Hematopoietic multipotent progenitor cell treated with erythropoietin and hydrocortisone succinate and interleukin-3 and kit ligand, for 17 days (in vitro differentiated cells): ENCODE data around the gene STK33.

ENCODE experiments used
- DNase-seq: peaks from one replicate; pipeline ENCODE4 v3.0.0-alpha.2; 2015; ENCODE audit warnings: low spot score

STK33 gene

DNA sequence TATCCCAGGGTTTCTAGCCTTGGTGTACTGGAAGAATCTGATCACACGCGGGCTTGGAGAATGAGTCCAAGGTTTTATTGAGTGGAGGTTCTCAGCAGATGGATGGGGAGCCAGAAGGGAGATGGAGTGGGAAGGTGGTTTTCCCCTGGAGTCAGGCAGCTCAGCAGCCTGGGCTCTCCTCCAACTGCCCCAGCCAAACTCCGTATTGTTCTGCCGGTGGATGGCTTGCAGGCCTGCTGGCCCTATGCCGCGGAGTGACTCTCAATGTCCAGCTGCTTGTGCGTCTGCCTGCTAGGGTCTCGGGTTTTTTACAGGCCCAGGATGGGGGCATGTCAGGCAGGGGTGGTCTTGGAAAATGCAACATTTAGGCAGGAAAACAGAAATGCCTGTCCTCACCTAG is 168.0 kb downstream of the STK33 start:
- DNase-seq: no peak

DNA sequence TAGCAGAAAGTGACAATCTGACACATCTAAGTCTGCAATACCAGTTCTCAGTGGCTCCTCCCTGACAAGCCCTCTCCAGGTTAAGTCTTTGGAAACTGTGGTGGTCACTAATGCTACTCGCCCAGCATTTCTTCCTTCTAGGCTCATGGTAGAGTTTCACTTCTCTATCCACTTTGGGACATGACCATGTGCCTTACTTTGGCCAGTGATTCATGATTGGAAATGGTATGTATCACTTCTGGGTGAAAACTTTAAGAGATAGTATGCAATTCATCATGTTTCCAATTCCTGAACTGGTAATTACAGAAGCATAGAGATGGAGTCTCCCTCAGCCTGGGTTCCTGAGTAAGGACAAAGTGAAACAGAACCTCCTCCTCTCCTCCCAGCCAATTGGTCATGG is 178.8 kb downstream of the STK33 start:
- DNase-seq: no peak

DNA sequence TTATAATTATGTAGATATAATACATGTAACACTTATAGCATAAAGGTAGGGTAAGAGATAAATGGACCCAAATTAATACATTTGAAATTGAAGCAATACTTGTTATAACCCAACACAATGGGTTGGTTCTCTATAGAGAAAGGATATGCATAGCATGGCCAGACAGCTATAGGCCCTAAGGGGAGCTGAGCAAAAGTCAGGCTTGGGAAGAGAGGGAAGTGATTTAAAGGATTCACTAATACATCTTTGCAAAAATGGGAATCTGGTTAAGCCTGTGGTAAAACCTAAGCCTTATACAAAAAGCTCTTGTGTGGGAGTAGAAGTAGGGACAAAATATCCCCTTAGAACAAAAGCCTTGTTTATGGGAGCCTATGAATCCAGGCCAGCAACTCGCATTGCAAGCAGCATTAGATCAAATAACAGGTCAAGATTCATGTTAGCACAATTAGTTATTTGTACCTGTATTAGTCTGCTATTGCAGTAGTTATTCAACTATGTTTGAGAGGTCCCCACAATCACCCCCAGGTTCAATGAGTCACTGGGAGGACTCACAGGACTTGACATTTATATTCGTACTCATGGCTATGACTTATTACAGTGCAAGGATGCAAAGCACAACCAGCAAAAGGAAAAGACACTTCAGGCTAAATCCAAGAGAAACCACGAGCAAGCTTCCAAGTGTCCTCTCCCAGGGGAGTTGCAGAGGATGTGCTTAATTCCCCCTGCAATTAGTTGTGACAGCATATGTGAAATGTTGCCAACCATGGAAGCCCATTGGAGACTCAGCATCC is 185.7 kb downstream of the STK33 start:
- DNase-seq: no peak

DNA sequence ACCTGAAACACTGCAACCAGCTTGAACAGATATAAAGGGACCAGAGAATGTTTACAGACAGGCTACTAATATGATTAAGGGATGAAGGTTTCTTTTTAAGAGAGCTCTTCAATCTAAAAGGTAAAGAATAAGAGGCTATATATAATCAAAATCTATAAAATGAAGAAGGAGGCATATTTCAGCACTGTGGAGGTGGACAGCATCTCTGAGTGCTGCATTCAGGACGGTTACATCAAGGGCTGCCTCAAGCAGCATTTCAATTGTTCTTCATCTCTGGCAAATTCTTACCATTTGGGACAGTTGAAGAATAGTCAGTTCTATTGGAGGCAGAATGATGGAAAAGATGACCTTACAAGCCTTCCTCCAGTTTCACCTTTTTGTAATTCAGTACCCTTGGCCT is 190.7 kb downstream of the STK33 start:
- no peak for DNase-seq

DNA sequence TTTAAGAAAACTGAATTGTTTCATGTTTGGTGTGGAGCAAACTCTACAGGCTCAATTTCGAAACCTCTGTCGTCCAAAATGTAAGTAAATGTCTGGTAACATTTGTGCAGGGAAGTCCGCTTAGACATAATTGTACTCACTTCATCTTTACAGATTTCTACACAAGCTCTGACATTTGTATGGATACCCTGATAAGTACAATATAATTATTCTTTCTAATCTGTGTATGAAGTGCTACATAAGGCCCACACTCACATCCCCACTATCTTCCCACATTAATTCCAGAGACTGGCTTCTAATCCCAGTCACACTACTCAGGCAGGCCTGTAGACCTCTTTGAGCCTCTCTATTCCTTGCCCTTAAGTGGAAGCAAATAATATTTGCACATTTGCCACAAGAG is 201.1 kb downstream of the STK33 start:
- DNase-seq: no peak

DNA sequence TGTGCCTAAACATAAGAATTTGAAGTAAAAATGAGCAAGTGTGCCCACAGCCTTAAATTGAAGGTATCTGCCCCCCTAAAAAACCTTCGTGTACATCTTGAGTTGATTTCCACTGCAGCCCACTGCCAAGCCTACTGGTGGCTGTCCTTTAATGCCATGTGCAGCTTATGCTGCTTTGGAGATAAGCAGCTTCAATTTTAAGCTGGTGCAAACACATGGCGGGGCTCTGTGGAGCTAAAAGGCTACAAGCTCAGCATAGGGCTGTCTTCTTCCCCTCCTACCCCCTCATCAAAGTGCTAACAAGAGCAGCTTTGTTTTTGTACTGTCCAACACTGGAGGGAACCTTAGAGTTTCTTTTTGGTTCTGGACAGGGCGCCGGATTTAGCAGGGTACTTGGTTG is 201.9 kb downstream of the STK33 start:
- DNase-seq: no peak

DNA sequence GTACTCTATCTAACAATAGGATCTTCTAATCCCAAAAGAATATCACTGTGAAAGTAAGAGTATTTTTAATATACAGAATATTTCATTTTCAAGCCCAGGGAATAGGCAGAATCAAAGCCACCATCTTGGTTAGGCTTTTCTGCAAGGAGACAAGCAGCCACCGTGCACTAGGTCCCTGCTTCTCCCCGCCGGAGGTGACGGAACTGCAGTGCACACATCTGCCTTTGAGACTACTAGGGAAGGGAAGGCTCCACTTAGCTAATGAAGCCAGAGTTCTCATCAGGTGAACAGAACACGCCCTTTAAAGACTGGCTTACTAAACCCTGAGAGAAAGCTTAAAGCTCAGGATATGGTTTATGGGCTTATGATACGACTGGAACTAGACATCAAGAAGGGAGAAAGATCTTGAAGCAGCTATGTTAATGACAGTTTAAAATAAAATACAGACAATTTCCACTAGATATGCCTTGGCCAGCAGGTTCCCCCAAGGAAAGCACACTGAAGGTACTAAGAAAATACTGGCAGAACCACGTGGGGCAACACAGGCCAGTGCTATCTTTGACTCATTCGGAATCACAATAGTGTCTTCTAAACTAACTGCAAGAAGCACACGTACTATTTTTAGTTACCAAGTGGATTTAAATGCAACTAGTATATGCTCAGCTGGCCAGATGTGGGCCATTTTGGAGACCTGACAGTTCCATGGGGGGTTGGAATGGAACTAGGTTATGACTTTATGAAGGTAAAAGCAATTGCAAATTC is 203.0 kb downstream of the STK33 start:
- DNase-seq: no peak

DNA sequence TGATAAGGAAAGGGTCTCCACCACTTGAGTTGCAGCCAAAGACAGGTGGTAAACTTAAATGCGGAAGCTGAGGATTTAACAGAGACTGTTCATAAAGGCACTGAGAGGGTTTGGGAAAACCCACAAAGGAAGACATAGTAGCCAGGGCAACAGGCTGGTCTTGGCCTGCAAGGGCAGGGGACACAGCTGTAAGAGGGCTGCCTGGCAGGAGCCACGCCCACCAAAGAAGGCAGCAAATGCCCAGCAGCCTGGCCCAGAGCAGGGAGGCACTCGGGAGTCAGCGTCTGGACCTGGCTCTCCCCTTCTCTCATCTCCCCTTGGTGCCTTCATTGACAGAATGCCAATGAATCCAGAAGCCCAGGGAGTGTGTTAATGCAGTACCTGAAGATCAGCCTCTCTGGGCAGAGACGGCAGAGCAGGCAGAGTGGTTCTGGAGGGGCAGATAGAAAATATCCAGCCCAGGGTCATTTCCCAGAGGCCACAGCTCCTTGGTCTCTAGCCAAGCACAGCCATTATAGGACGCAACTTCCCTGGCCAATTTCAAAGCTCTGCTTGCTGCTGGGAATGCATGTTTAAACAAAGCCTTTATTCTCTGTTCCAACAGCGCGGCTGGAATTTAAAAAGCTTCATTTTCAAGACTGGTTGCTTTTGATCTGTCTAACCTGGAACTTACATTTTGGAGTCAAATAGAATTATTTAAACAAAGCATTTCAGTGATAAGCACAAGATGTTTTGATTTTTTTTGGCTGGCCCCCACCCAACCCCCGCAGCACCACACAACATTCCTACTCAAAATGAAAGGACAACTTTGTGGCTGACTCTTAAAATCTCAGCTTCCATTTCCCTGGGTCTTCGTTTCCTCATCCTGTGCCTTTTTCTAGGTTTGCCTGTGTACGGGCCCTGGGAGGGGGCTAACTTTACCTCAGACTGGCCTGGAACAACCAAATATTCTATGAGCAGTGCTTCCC is 204.7 kb downstream of the STK33 start:
- no peak for DNase-seq

DNA sequence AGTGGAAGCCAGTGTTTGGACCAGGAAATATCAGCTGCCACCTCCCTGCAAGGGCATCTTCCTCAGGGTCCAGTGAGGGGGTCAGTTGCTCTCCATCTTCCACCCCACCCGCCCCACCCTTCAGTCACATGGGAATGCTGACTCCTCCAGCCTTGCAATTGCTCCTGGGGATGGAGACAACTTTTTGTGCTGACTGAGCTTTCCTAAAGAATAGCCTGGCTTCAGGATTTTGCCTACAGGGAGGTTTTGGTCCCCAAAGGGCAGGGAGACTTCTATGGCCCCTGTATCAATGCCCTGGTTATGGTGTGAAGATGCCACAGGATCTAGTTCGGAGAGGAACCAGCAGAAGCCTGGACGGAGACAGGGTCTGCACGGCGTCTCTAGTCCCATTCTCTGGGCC is 206.3 kb downstream of the STK33 start:
- DNase-seq: no peak

DNA sequence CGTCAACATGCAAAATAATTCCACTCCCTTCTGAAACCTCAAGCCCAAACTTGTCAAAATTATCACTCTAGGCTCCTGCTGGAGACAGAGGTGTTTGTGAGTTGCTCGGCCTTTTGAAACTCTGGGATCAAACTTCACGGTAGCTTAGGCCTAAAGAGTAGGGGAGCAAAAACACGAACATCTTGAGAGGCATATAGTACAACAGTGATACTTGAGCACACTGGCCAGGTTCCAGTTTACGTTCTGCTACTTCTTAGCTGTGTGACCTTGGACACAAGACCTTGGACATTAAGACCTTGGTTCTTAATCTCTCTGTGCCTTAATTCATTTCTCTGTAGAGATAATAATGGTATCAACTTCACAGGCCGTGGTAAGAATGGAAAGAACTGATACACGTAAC is 206.9 kb downstream of the STK33 start:
- DNase-seq: no peak

DNA sequence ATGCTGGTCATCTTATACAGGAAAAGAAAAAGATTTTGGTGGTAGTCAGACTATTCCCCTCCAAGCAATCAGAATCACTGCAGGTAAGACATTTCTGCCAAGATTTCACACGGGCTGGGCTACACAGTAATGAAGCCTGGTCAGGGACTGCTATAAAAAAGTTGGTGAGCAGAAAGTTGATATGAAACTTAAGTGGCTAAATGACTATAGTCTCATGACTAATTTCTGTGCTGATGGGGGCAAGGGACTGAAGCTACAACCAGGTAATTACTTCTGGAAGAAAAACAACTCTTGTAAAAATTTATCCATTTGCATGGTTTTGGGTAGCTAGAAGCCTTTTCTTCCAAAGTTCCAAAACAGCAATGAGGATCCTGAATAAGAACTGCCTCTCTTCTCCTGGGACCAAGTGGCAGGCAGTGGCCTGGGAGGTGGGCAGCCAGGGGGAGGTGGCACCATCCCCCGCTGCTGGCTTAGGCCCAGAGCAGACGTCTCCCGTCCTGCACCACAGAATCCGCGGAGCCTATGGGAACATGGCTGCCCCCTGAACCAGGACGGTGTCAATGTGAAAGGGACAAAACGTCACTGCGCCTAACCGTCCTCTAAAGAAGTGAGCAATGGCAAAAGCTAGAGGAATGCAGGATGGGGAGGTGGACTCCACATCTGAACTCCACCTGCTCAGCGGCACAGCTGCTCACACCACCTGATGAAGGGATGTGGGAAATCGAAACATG is 207.7 kb downstream of the STK33 start:
- DNase-seq: no peak

DNA sequence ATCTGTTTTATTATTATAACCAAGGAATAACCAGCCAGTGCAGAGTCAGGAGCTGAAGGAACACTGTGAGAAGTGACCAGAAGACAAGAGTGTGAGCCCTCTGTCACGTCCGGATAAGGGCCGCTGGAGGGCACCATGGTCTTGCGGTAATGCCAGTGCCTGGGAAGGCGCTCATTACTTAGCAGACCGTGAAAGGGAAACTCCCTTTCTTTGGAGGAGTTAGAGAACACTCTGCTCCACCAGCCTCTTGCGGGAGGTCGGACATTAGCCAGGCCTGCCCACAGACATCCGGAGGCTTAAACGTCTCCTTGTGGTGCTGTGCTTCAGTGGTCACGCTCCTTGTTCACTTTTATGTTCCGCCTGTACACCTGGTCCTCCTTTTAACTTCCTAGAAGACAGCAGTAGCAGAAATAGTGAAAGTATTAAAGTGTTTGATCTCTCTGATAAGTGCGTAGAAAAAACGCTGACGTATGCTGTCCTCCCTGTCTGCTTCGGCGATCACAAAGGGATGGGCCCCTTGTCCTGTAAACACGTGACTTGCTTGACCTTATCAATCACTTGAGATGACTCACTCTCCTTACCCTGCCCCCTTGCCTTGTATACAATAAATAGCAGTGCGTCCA is 209.7 kb downstream of the STK33 start:
- no peak for DNase-seq

DNA sequence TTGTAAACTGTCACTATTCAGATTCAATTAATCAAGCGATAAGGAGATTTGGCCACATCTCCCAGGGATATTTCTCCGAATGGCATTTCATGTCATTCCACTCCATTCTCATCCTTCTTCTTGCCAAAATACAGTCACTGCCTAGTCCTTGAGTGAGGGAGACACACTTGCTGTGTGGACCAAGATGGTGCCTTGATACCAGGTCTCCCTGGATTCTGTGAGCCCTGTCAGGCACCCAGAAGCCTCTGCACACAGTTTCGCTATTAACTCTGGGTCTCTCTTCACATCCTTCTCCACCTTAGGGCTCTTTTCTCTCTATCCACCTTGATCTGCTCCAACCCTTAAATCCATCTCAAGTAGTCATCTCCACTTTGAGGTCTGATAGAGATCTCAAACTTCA is 210.4 kb downstream of the STK33 start:
- DNase-seq: no peak

DNA sequence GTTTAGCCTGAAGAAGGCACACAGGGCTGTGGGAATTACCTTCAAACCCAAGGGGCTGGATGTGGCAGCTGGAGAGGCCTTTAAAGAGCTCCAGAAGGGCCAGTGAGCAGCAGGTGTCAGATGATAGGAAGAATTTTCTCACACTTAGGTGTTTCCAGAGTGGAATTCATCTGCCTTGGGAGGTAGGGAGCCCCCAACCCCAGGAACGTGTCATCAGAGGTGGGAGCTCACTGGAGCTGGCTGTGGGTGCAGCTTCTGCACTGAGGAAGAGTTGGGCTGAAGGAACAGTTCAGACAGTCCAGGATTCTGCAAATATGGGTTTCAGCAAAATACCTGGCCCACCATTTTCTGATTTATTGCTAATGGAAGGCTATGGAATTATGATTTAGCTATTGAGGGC is 210.8 kb downstream of the STK33 start:
- no peak for DNase-seq

DNA sequence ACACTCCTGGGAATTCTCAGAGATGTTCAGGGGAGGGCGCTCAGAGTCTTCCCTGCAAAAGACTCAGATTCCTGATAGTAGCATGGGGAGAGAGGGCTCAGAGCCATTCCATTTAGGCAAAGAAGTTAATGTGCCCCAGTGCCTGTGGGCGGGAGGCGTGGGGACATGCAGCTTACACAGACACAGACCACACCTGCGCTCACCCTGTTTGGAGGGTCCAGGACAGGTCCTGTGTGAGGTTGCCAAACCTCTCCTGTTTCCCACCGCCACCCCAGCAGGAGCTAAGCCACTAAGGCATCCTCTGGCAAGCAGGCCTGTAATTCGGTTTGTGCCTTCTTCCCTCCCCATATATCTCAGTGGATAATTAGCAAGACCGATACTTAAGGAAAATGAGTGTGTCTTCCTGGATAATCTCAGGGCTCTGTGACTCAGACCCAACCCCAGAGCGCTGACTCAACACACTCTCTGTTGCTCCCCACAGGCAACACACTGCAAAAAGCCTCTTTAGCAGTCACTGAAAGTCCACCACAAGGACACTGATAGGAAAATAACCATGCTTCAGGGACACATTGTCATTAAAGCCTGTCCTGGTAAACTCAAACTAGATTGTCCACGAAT is 211.5 kb downstream of the STK33 start:
- no peak for DNase-seq

DNA sequence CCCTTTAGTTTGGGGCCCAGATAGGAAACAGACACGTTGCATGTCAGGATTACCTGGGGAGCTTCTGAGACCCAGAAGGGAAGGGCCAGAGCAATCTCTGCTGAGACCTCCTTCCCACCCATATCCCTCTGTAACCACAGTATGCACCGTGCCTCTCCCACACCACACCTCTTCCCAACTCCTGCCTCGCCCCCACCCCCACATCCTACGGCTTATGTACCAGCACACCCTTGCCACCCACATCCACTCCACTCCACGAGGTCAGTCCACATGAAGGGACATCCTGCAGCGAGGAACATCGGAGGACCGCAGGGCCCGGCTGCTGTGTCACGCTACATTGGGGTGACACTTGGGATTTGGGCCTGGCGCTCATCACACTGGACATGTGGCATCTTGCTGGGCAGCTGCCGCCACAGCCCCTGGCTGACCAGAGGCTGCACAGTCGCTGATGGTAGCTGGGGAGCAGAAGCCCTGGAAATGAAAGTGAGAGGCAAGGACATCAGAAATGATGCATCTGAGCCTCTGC is 212.1 kb downstream of the STK33 start:
- no peak for DNase-seq

DNA sequence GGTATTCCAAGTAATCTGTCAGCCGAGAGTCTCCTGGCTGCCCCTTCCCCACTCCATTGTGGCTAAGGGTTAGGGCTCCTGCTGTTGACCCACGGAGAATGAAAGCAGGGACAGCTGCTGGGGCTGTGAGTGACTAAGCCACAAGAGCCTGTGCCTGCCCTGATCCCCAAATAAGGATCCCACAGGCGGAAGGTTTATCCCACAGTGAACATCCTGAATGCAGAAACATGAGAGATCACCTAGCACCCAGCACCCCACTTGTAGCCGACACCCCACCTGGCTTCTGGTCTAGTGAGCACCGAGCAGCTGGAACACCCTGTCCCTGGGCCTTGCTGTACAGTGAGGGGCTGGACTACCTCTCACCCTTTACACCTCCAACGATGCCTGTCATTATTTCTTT is 212.7 kb downstream of the STK33 start:
- DNase-seq: no peak

DNA sequence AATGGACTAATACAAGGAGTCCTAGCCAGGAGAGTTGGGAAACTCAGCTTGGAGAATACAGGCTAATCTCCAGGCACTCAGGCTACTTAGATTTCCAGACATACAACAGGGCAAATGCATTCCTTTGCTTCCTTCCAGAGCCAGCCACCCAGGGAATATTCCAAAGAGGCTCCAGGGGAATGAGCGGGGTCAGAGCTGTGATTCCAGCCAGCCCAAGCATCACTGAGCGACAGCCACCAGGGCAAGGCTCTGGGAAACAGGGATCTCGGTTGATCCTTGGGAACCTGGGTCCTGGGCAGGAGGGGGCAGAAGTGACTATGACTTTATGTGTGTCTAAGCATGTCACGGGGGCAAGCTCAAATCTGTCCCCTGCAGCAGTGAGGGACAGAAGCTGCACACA is 218.1 kb downstream of the STK33 start:
- no peak for DNase-seq

DNA sequence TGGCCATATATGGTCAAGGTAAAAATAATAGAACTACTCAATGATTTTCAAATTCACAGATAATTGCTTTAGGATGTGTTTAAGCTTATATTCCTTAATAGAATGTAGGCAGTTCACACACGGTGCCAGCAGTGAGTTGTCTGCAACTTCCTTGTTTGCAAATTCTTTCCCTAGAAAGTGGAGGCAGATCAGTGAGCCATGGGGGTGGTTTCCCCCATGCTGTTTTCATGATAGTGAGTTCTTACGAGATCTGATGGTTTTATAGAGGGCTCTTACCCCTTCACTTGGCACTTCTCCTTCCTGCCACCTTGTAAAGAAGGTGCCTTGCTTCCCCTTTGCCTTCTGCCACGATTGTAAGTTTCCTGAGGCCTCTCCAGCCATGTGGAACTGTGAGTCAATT is 218.6 kb downstream of the STK33 start:
- no peak for DNase-seq

DNA sequence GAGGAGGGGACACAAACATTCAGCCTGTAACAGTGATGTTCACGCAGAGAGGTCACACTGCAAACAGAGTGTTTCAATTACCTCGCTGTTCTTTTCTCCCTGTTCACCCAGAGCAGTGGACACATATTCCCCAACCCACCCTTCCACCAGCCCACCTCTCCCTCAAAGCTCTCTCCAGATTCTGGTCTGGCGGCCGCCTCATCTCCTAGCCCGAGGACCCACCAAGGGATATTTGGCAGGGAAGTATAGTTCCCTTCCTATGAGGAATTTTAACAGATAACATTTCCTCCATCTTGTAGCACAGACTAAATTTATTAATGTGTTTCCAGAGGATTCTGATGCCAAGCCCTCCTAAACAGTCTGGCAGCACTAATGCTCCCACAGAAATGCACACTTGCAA is 219.3 kb downstream of the STK33 start:
- no peak for DNase-seq
